Parathyroid adenoma (tissue), 2 donors: ENCODE results near the gene TRIM46.
"Not testable (repeated sequence)": the region's sequence is repeated elsewhere in the genome, so short reads cannot be mapped to it uniquely, and the experiment has no call there.

ENCODE experiments used
- H2AFZ ChIP-seq: fragments of 300-600 bp; sonication (generic); one replicate; pipeline ENCODE4 v1.7.0; 2017; ENCODE audit warnings: antibody characterized with exemption, mild to moderate bottlenecking
- H3K27ac ChIP-seq: fragments of 300-600 bp; sonication (generic); one replicate; pipeline ENCODE4 v1.7.0; 2017
- H3K27me3 ChIP-seq: fragments of 300-600 bp; sonication (generic); one replicate; pipeline ENCODE4 v1.7.0; 2017; ENCODE audit warnings: low read length; ENCODE audit not compliant: control insufficient read depth, insufficient read depth
- H3K36me3 ChIP-seq: fragments of 300-600 bp; sonication (generic); one replicate; pipeline ENCODE4 v1.7.0; 2017; ENCODE audit warnings: low read length; ENCODE audit not compliant: control insufficient read depth, insufficient read depth
- H3K4me1 ChIP-seq: fragments of 300-600 bp; sonication (generic); one replicate; pipeline ENCODE4 v1.7.0; 2017; ENCODE audit warnings: control low read depth
- H3K4me2 ChIP-seq: fragments of 300-600 bp; sonication (generic); one replicate; pipeline ENCODE4 v1.7.0; 2017; ENCODE audit warnings: low read length
- H3K4me3 ChIP-seq: fragments of 300-600 bp; sonication (generic); one replicate; pipeline ENCODE4 v1.7.0; 2017; ENCODE audit warnings: low read depth, low read length
- H3K79me2 ChIP-seq: fragments of 300-600 bp; sonication (generic); one replicate; pipeline ENCODE4 v1.7.0; 2017; ENCODE audit warnings: control low read depth
- H3K9ac ChIP-seq: fragments of 300-600 bp; sonication (generic); one replicate; pipeline ENCODE4 v1.7.0; 2017; ENCODE audit warnings: mild to moderate bottlenecking
- H3K9me3 ChIP-seq: fragments of 300-600 bp; sonication (generic); one replicate; pipeline ENCODE4 v1.7.0; 2017; ENCODE audit warnings: low read length; ENCODE audit not compliant: control insufficient read depth
- TF ChIP-seq, protein P1 (sequence below): fragments of 300-600 bp; sonication (generic); IDR thresholded peaks from one replicate; pipeline ENCODE4 v1.7.0; 2017; ENCODE audit warnings: antibody characterized with exemption, mild to moderate bottlenecking
- donor health status: primary hyperparathyroidism.

The TRIM46 gene

DNA sequence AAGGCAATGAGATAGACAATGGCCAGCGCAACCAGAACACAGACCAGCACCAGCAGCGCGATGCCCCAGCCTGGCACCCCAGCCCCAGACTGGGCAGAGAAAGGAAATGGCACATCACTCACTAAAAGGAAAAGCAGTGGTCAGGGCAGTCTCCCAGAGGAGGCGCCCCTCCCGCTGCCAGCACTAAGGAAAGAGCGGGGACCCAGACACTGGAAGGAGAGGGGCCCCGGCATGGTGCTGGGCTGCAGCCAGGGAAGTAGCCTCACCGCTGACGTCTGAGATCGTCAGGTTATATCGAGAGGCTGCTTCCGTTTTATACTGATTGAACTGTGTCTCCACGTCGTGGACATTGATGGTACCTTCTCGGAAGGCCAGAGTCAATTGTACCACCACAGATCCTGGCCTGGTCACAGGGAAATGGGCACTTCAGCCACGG is 13.8 kb downstream of the TRIM46 start:
- H3K9ac ChIP-seq, result no peak overlapping the region
- no peaks in the 10 kb centered on the region for H3K79me2 ChIP-seq
- no peak overlapping the region for H3K4me3 ChIP-seq
- H3K27me3 ChIP-seq, result no peaks in the 10 kb centered on the region
- no peaks in the 10 kb centered on the region for H3K9me3 ChIP-seq
- H2AFZ ChIP-seq, result no peak overlapping the region
- no peak overlapping the region for H3K4me2 ChIP-seq
- no peaks in the 10 kb centered on the region for H3K4me1 ChIP-seq
- no peak overlapping the region for H3K27ac ChIP-seq
- TF ChIP-seq, protein P1, sequence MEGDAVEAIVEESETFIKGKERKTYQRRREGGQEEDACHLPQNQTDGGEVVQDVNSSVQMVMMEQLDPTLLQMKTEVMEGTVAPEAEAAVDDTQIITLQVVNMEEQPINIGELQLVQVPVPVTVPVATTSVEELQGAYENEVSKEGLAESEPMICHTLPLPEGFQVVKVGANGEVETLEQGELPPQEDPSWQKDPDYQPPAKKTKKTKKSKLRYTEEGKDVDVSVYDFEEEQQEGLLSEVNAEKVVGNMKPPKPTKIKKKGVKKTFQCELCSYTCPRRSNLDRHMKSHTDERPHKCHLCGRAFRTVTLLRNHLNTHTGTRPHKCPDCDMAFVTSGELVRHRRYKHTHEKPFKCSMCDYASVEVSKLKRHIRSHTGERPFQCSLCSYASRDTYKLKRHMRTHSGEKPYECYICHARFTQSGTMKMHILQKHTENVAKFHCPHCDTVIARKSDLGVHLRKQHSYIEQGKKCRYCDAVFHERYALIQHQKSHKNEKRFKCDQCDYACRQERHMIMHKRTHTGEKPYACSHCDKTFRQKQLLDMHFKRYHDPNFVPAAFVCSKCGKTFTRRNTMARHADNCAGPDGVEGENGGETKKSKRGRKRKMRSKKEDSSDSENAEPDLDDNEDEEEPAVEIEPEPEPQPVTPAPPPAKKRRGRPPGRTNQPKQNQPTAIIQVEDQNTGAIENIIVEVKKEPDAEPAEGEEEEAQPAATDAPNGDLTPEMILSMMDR, result no peak
- no peaks in the 10 kb centered on the region for H3K36me3 ChIP-seq

DNA sequence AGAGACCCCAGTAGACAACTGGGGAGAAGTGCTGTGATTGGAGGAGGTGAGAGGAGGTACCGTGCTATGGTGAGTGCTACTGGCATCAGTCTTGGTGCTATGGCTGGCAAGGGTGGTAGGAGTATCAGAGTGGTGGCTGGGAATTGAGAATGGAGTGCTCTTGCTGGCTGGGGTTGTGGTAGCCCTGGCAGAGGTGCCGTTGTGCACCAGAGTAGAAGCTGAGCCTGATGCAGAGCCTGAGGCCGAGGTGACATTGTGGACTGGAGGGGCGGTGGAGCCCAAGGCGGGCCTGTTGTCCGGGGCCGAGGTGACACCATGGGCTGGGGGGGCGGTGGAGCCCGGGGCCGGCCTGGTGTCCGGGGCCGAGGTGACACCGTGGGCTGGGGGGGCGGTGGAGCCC is 14.6 kb downstream of the TRIM46 start:
- Histone ChIP-seq H3K4me1 (no peaks in the 10 kb centered on the region), H3K27ac (no peak overlapping the region), H2AFZ (no peak overlapping the region), H3K36me3 (no peaks in the 10 kb centered on the region), H3K4me3 (no peak overlapping the region), H3K27me3 (no peaks in the 10 kb centered on the region), H3K4me2 (no peak overlapping the region), H3K9ac (no peak overlapping the region), H3K79me2 (no peaks in the 10 kb centered on the region), H3K9me3 (no peaks in the 10 kb centered on the region)
- TF ChIP-seq, protein P1, result no peak

GRCh38 chr1:155189926-155190325 is 16.3 kb downstream of the TRIM46 start:
- H3K4me2 ChIP-seq, H3K4me3 ChIP-seq, H3K9ac ChIP-seq, H3K9me3 ChIP-seq, H3K79me2 ChIP-seq, H3K27ac ChIP-seq, H2AFZ ChIP-seq, H3K27me3 ChIP-seq, H3K36me3 ChIP-seq, H3K4me1 ChIP-seq: not testable (repeated sequence)

DNA sequence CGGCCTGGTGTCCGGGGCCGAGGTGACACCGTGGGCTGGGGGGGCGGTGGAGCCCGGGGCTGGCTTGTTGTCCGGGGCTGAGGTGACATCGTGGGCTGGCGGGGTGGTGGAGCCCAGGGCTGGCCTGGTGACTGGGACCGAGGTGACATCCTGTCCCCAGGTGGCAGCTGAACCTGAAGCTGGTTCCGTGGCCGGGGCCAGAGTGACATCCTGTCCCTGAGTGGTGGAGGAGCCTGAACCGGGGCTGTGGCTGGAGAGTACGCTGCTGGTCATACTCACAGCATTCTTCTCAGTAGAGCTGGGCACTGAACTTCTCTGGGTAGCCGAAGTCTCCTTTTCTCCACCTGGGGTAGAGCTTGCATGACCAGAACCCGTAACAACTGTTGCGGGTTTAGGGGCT is 18.3 kb downstream of the TRIM46 start:
- H3K4me3 ChIP-seq, result no peak overlapping the region

DNA sequence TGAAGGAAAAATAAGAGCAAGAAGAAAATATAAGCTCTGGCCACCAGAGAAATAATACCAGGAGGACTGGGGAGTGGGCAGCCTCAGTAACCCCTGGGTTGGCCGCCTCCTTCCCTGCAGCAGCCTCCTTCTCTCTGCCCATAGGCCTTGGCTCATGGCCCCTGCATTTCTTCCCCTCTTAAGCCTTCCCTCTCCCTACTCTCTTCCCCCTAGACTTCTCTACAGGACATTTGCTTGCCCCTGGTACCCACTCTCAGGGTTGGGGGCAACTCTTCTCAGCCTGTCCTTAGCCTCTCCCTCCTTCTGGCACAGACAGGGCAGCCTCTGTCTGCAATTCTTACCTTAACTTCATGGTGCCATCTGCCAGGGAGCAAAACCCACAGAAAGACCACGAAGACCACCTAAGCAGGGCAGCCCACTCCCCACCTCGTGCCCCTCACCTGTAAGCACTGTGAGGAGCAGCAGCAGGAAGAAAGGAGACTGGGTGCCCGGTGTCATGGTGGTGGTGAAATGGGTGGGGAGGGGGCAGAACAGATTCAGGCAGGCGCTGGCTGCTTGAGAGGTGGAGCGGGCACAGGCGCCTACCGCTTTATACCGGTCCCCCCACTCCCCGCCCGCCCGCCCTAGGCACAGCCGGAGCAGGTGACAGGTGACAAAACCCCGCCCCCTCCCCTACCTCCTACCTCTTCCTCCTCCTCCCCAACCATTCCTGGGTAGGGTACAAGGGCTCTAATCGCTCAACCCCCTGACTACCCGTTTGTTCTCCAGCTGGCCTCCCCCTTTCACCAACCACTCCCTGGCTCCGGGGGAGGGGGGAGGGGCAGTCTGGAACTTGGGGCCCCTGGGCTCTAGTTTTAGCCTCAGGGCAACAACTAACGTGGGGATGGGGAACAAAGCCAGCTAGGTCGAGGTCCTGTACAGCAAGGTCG is 19.0 kb downstream of the TRIM46 start:
- Histone ChIP-seq H3K4me1 (no peaks in the 10 kb centered on the region), H3K27me3 (no peaks in the 10 kb centered on the region), H3K79me2 (no peaks in the 10 kb centered on the region), H3K36me3 (no peaks in the 10 kb centered on the region), H3K4me2 (peak overlapping the region; percentile 98), H3K27ac (peak overlapping the region; percentile 53), H3K9ac (no peak overlapping the region), H2AFZ (peak overlapping the region; percentile 66), H3K4me3 (peak overlapping the region; percentile 70), H3K9me3 (no peaks in the 10 kb centered on the region)
- TF ChIP-seq, protein P1, result no peak

More for the DNA sequence above, 18.3 kb downstream of the TRIM46 start:
- H3K79me2 ChIP-seq, result no peaks in the 10 kb centered on the region
- H3K36me3 ChIP-seq, result no peaks in the 10 kb centered on the region
- no peak overlapping the region for H2AFZ ChIP-seq
- H3K27me3 ChIP-seq, result no peaks in the 10 kb centered on the region
- H3K4me1 ChIP-seq, result no peaks in the 10 kb centered on the region
- TF ChIP-seq, protein P1, result no peak
- H3K27ac ChIP-seq, result no peak overlapping the region
- no peaks in the 10 kb centered on the region for H3K9me3 ChIP-seq
- no peak overlapping the region for H3K9ac ChIP-seq
- H3K4me2 ChIP-seq, result no peak overlapping the region
